GM12878 (cell line): ENCODE measurements around the gene CD8B. TPM values are rescaled to one million over a fixed set of nuclear protein-coding genes. Genes with fewer than 3 reads are reported as not detected.

Experiments
- ASH2L ChIP-seq: fragments of 300-600, 200-600 bp; sonication (generic); IDR thresholded peaks from 2 replicates; pipeline ENCODE4 v1.6.1; 2017; ENCODE audit warnings: low read depth, mild to moderate bottlenecking, borderline replicate concordance
- BCLAF1 ChIP-seq: fragments of 450-650 bp; IDR thresholded peaks from 2 replicates; pipeline ENCODE4 v1.6.1; 2017; ENCODE audit warnings: antibody characterized with exemption, mild to moderate bottlenecking, moderate library complexity
- EED ChIP-seq: sonication (generic); IDR thresholded peaks from 2 replicates; pipeline ENCODE4 v1.6.1; 2016; ENCODE audit warnings: antibody characterized with exemption, low read depth
- GABPA ChIP-seq: IDR thresholded peaks from 2 replicates; pipeline ENCODE4 v1.6.1; 2014; ENCODE audit warnings: antibody characterized with exemption, low read depth, mild to moderate bottlenecking, inconsistent platforms
- IKZF2 ChIP-seq, 2 experiments: fragments of 450-650 bp; IDR thresholded peaks; 2 replicates each; pipeline ENCODE4 v1.6.1; 2017; ENCODE audit warnings: mild to moderate bottlenecking in 2 of 2, moderate library complexity in 2 of 2
- MEF2A ChIP-seq: IDR thresholded peaks from 2 replicates; pipeline ENCODE4 v1.6.1; 2011; ENCODE audit warnings: low read depth, mild to moderate bottlenecking, low read length, moderate library complexity; ENCODE audit not compliant: insufficient read depth
- NR2F1 ChIP-seq: fragments of 450-650 bp; conservative IDR thresholded peaks from 2 replicates; pipeline ENCODE4 v1.6.1; 2017; ENCODE audit warnings: mild to moderate bottlenecking
- POLR2A ChIP-seq: IDR thresholded peaks from 2 replicates; pipeline ENCODE4 v1.6.1; 2011; ENCODE audit warnings: low read depth, mild to moderate bottlenecking, low read length
- RB1 ChIP-seq: fragments of 450-650 bp; formaldehyde crosslinking; IDR thresholded peaks from 2 replicates; pipeline ENCODE4 v1.6.1; 2017; ENCODE audit warnings: mild to moderate bottlenecking, borderline replicate concordance
- RELA ChIP-seq: fragments of 450-650 bp; IDR thresholded peaks from 2 replicates; pipeline ENCODE4 v1.8.0; 2014; ENCODE audit warnings: borderline replicate concordance; ENCODE audit not compliant: partially characterized antibody
- SMAD1 ChIP-seq: fragments of 450-650 bp; IDR thresholded peaks from 2 replicates; pipeline ENCODE4 v1.6.1; 2018; ENCODE audit warnings: mild to moderate bottlenecking, low read depth; ENCODE audit not compliant: partially characterized antibody
- SMARCA5 ChIP-seq: fragments of 450-650 bp; IDR thresholded peaks from 2 replicates; pipeline ENCODE4 v1.6.1; 2017; ENCODE audit warnings: mild to moderate bottlenecking
- SRF ChIP-seq, 2 experiments: IDR thresholded peaks; 2 replicates each; pipeline ENCODE4 v1.6.1; 2011; ENCODE audit warnings: low read depth in 2 of 2, low read length in 2 of 2, mild to moderate bottlenecking in 1 of 2, moderate library complexity in 1 of 2
- USF1 ChIP-seq: IDR thresholded peaks from 2 replicates; pipeline ENCODE4 v1.6.1; 2011; ENCODE audit warnings: borderline replicate concordance, low read depth, mild to moderate bottlenecking, moderate library complexity, mixed read lengths, low read length; ENCODE audit not compliant: insufficient read depth; ENCODE audit errors: extremely low read length
- ZBED1 ChIP-seq: IDR thresholded peaks from 2 replicates; pipeline ENCODE4 v1.6.1; 2016; ENCODE audit warnings: borderline replicate concordance
- ZNF217 ChIP-seq: fragments of 450-650 bp; IDR thresholded peaks from 2 replicates; pipeline ENCODE4 v1.6.1; 2017; ENCODE audit warnings: antibody characterized with exemption, mild to moderate bottlenecking
- polyA plus RNA-seq, 11 experiments: library from polyadenylated mRNA; depleted of rRNA in 4 of 11; unstranded in 6 of 11; stranded (reverse) in 5 of 11; fragments of >200 nt; fragmentation: Nextera tagmentation in 4 of 11; fragmentation: Illumina TruSeq in 1 of 11; extraction: Ambion mirVana in 4 of 11; extraction: Trizol in 1 of 11; gene quantifications; 1 replicate in 1 of 11; 2 replicates in 10 of 11; pipeline versions ENCODE4 v1.2.1 to v1.2.3, GENCODE V29; 2011 to 2016; ENCODE audit warnings: inconsistent platforms in 2 of 11, missing spikeins in 2 of 11, low read depth in 1 of 11
- total RNA-seq, 4 experiments: library from RNA; depleted of rRNA in 3 of 4; stranded (reverse); fragments of >200 nt in 3 of 4; fragmentation: Illumina TruSeq in 1 of 4; extraction: Trizol in 1 of 4; gene quantifications; 2 replicates each; pipeline versions ENCODE4 v1.2.1 to v1.2.3, GENCODE V29; 2013 to 2021
- TF ChIP-seq, protein P1 (sequence below): fragments of 450-650 bp; IDR thresholded peaks from 2 replicates; pipeline ENCODE4 v1.6.1; 2017; ENCODE audit warnings: mild to moderate bottlenecking, moderate library complexity
- TF ChIP-seq, protein P2 (sequence below): fragments of 450-650 bp; IDR thresholded peaks from 2 replicates; pipeline ENCODE4 v1.6.1; 2017; ENCODE audit warnings: borderline replicate concordance
- TF ChIP-seq, protein P3 (sequence below): fragments of 450-650 bp; IDR thresholded peaks from 2 replicates; pipeline ENCODE4 v1.6.1; 2016; ENCODE audit warnings: mild to moderate bottlenecking
- TF ChIP-seq, protein P4 (sequence below): IDR thresholded peaks from 2 replicates; pipeline ENCODE4 v1.6.1; 2012; ENCODE audit warnings: low read depth, low read length, improper control_type of control experiment

The CD8B gene
- total and polyA plus RNA-seq, 10 of the 15 experiments (the other 5 are each of a cell fraction or from before 2014, with no cell fraction given) = 0.21 TPM; not detected in 9

DNA sequence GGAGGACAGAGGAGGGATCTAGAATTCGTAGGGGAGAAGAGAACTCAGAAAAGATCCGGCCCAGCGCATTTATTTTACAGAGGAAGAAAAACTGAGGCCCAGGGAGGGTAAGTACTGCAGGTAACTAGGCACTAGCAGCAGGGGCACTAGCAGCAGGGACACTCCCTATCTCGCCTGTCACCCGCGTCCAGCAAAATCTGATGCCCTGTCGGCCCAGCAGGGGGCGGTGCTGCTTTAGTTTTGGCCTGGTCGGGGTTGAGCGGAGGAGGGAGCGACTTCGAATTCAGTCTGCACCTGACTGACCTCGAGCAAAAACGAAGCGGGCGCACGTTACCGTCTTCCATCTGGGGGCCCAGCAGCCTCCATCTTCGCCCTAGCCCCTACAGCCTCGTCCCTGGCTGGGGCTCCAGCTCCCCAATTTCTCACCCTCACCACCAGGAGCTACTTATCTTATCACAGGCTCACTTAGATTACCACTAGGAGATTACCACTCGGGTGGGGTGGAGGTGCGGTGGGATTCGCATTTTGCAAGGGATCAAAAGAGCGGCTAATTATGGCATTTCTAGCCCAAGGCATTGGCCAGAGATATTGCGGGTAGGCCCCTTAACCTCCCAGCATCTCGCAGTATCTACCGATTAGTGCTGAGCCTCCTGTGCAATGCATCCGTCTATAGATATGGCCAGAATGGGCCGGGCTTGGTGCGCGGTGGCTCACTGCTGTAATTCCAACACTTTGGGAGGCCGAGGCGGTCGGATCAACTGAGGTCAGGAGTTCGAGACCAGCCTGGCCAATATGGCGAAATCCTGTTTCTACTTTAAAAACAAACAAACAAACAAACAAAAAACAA is 53.1 kb downstream of the CD8B start (continued):
- TF ChIP-seq, protein P1, sequence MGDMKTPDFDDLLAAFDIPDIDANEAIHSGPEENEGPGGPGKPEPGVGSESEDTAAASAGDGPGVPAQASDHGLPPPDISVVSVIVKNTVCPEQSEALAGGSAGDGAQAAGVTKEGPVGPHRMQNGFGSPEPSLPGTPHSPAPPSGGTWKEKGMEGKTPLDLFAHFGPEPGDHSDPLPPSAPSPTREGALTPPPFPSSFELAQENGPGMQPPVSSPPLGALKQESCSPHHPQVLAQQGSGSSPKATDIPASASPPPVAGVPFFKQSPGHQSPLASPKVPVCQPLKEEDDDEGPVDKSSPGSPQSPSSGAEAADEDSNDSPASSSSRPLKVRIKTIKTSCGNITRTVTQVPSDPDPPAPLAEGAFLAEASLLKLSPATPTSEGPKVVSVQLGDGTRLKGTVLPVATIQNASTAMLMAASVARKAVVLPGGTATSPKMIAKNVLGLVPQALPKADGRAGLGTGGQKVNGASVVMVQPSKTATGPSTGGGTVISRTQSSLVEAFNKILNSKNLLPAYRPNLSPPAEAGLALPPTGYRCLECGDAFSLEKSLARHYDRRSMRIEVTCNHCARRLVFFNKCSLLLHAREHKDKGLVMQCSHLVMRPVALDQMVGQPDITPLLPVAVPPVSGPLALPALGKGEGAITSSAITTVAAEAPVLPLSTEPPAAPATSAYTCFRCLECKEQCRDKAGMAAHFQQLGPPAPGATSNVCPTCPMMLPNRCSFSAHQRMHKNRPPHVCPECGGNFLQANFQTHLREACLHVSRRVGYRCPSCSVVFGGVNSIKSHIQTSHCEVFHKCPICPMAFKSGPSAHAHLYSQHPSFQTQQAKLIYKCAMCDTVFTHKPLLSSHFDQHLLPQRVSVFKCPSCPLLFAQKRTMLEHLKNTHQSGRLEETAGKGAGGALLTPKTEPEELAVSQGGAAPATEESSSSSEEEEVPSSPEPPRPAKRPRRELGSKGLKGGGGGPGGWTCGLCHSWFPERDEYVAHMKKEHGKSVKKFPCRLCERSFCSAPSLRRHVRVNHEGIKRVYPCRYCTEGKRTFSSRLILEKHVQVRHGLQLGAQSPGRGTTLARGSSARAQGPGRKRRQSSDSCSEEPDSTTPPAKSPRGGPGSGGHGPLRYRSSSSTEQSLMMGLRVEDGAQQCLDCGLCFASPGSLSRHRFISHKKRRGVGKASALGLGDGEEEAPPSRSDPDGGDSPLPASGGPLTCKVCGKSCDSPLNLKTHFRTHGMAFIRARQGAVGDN = no peak
- TF ChIP-seq ZBED1 = no peak
- TF ChIP-seq ASH2L = no peak
- no peak for TF ChIP-seq POLR2A
- TF ChIP-seq EED = no peak
- no peak for TF ChIP-seq USF1
- 0 out of 2 replicates have a peak, but pooled peaks have one; percentile 41 for TF ChIP-seq SMARCA5
- no peak for TF ChIP-seq SRF (IDR thresholded peaks at IDR 0.05; ENCODE audit: low read depth in 2 of 2, low read length in 2 of 2)
- TF ChIP-seq IKZF2 (IDR thresholded peaks at IDR 0.05) = no peak
- TF ChIP-seq NR2F1 = no peak
- TF ChIP-seq, protein P2, sequence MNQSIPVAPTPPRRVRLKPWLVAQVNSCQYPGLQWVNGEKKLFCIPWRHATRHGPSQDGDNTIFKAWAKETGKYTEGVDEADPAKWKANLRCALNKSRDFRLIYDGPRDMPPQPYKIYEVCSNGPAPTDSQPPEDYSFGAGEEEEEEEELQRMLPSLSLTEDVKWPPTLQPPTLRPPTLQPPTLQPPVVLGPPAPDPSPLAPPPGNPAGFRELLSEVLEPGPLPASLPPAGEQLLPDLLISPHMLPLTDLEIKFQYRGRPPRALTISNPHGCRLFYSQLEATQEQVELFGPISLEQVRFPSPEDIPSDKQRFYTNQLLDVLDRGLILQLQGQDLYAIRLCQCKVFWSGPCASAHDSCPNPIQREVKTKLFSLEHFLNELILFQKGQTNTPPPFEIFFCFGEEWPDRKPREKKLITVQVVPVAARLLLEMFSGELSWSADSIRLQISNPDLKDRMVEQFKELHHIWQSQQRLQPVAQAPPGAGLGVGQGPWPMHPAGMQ = no peak
- TF ChIP-seq, protein P3, sequence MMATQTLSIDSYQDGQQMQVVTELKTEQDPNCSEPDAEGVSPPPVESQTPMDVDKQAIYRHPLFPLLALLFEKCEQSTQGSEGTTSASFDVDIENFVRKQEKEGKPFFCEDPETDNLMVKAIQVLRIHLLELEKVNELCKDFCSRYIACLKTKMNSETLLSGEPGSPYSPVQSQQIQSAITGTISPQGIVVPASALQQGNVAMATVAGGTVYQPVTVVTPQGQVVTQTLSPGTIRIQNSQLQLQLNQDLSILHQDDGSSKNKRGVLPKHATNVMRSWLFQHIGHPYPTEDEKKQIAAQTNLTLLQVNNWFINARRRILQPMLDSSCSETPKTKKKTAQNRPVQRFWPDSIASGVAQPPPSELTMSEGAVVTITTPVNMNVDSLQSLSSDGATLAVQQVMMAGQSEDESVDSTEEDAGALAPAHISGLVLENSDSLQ = peak; percentile 67
- TF ChIP-seq RB1 = no peak
- TF ChIP-seq SMAD1 = no peak
- no peak for TF ChIP-seq BCLAF1
- TF ChIP-seq MEF2A = no peak
- TF ChIP-seq ZNF217 = no peak
- no peak for TF ChIP-seq GABPA
- no peak for TF ChIP-seq RELA
- TF ChIP-seq, protein P4, sequence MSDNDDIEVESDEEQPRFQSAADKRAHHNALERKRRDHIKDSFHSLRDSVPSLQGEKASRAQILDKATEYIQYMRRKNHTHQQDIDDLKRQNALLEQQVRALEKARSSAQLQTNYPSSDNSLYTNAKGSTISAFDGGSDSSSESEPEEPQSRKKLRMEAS = peak; percentile 26; the same call in 1 of the 2 replicates
